ENCODE results near the gene FPR1.

Gene FPR1

GRCh38 chr19:51704626-51705025 lies 47.1 kb downstream of the FPR1 start:
- no peak for DNase-seq (ENCODE audit: low read depth)

DNA sequence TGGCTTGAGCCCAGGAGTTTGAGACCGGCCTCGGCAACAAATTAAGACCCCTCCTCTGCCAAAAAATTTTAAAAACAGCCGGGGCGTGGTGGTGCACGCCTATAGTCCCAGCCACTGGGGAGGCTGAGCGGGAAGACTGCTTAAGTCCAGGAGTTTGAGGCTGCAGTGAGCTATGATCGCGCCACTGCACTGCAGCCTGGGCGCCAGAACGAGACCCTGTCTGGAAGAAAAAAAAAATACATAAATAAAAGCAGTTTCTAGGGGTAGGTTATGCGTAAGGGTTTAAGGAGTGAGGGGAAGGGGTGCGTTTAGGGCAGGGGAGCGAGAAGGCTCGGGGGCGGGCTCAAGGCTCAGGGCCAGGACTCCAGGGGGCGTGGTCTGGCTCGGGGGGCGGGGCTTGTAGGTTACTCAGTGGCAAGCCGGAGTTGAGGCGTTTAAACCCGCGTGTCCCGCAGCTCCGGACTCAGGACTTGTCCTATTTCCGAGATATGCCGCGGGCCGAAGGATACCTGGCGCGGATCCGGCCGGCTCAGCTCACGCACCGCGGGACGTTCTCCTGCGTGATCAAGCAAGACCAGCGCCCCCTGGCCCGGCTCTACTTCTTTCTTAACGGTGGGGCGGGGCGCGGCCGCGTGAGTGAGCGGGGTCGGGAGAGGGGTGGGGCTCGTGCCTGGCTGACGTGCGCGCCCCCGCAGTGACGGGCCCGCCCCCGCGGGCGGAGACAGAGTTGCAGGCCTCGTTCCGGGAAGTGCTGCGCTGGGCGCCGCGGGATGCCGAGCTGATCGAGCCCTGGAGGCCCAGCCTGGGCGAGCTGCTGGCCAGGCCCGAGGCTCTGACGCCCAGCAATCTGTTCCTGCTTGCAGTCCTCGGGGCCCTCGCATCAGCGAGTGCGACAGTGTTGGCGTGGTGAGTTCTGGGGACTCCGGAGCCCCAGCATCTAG lies 47.8 kb downstream of the FPR1 start:
- DNase-seq (ENCODE audit: low read depth) = peak; percentile 95

DNA sequence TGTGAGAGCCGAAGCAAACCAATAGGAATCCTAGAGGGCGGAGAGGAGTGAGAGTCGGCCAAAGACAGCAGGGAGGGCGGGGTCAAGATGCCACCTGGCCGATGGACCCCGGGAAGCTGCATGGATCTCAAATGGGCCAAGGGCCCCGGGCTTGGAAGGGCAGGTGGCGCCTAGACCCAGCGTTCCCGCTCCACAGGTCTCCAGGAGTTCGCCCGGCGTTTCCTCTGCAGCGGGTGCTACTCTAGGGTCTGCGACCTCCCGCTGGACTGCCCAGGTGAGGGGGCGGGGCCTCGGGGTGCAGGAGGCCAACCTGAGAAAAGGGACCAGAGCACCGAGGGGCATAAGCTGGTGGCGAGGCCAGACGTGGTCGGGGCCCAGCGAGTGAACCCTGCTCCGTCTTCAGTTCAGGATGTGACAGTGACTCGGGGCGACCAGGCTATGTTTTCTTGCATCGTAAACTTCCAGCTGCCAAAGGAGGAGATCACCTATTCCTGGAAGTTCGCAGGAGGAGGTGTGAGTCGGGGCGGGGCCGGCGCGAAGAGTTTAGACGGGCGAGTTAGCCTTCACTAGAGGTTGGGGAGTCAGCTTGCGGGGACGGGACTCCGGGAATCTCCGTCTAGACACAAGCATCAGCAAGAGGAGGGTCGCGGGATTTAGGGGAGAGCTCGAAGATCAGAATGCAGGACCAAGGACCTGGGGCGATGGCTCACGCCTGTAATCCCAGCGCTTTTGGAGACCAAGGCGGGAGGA lies 48.7 kb downstream of the FPR1 start:
- DNase-seq (ENCODE audit: low read depth) = no peak

DNA sequence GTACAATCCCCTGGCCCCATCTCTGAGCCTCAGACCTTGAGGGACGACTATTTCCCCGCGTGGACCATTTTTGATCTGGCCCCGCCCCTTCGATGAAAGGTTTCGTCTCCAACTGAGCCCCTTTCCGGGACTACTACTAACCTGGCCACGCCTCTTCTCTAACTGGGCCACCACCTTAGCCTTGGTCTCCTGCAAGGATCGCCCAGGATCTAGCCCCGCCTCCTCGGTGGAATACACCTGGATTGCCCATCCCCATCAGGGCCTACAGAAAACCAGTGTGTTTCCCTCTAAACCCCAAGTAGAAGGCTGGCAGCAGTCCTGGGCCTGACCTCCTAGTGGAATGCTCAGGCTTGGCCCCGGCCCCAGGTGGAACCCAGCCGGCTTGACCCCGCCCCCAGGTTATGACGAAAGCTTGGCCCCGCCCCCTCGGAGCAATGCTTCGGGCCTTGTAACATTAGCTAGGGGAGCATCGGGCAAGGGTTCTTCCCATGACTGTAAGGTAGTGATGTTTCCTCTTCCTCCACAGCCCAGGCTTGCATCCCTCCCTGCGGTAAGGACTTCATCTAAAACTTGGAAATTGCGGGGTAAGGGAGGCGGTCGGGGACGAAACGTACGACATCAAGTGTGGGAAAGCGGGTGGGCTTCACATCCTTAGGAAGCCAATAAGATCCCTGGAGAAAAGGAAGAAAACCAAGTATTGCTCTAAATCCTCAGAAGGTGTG lies 49.4 kb downstream of the FPR1 start:
- no peak for DNase-seq (ENCODE audit: low read depth)

DNA sequence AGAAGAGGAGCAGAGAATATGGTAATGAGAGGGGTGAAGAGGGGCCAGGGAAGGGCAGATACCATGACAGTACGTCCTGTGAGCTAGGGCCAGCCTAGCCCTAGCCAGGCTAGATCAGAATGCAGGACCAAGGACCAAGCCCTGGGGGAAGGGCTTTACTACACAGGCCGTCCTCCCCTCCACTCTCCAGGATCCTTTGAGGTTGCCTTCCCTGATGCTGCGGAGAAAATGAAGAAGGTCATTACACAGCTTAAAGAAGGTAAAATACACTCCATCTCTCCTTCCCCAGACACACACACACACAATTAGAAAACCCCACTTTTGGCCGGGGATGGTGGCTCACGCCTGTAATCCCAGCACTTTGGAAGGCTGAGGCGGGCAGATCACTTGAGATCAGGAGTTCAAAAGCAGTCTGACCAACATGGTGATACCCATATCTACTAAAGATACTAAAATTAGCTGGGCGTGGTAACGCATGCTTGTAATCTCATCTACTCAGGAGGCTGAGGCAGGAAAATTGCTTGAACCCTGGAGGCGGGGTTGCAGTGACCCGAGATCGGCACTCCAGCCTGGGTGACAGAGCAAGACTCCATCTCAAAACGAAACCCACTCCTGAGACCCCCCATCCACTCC lies 50.1 kb downstream of the FPR1 start:
- DNase-seq (ENCODE audit: low read depth) = no peak

DNA sequence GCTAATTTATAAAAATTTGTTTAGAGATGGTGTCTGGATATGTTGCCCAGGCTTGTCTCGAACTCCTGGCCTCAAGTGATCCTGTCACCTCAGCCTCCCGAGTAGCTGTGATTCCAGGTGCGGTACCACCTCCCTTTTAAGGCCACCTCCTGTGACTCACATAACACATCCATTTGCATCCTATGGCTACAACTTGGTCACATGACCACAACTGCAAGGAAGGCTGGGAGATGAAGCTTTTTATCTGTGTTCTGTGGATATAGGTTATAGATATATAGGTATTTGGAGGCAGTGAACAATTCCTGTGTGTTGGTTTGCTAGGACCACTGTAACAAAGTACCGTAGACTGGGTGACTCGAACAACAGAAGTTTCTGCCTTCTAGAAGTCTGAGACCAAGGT lies 52.5 kb downstream of the FPR1 start:
- DNase-seq (ENCODE audit: low read depth) = no peak

- DNase-seq (ENCODE audit: low read depth) = no peak
These were observed 53.4 kb downstream of the FPR1 start for GRCh38 chr19:51698296-51698695.

DNA sequence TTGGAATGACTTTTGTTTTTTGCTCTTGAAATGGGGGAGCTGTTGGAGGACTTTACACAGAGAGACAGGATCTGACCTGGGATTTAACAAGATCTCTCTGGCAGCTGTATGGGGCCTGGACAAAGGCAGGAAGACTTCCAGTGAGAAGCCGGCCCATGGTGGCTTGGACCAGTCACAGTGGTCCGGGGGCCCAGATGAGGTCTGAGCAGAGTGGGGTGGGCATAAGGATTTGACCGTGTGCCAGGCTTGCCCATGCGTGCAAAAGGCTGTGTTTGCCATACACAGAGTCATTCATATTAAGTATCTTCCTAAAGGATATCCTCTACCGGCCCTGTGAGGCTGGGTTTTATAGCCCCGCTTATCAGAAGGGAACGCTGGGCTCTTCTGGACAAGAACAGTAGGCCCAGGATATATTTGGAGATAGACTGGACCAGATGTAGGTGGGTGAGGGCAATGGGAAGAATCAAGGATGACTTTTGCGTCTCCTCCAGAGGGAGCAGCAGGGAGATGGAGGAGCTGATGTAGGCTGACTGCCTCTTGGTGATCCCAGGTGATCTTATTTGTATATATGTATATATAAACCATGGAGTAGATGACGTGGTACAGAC lies 54.4 kb downstream of the FPR1 start:
- no peak for DNase-seq (ENCODE audit: low read depth)

- DNase-seq (ENCODE audit: low read depth) = no peak
These were observed 55.1 kb downstream of the FPR1 start for GRCh38 chr19:51696606-51697005.

All from activated gamma-delta T cell treated with anti-CD3 and anti-CD28 coated beads, Interleukin-2, amount 50 U/mL, for 16 hours (primary cell).